Liver (tissue), 9 donors: ENCODE results near the gene FAM171A1. TPM values are rescaled to one million over a fixed set of nuclear protein-coding genes. Genes with fewer than 3 reads are reported as not detected.

Experiments used
- DNase-seq: peaks from one replicate; pipeline ENCODE4 v3.0.0-alpha.2; 2017; ENCODE audit warnings: low spot score
- H3K27ac ChIP-seq, 2 donors: one replicate each; pipeline ENCODE4 v1.7.0; 2013; ENCODE audit warnings: inconsistent platforms in 2 of 2, low read length in 2 of 2, control low read depth in 1 of 2, low read depth in 1 of 2, mild to moderate bottlenecking in 1 of 2
- H3K27me3 ChIP-seq, 4 donors: one replicate each; pipeline versions ENCODE4 v1.6.1 to v1.7.0; 2013; ENCODE audit warnings: low read length in 3 of 4, inconsistent platforms in 1 of 4, mild to moderate bottlenecking in 1 of 4, moderate library complexity in 1 of 4; ENCODE audit not compliant: control insufficient read depth in 4 of 4, insufficient read depth in 4 of 4
- H3K36me3 ChIP-seq, 4 donors: one replicate each; pipeline versions ENCODE4 v1.6.1 to v1.7.0; 2013; ENCODE audit warnings: low read length in 3 of 4, mild to moderate bottlenecking in 3 of 4, low read depth in 1 of 4, moderate library complexity in 1 of 4; ENCODE audit not compliant: control insufficient read depth in 4 of 4, insufficient read depth in 3 of 4
- H3K4me1 ChIP-seq, 4 donors: one replicate each; pipeline versions ENCODE4 v1.6.1 to v1.7.0; 2013; ENCODE audit warnings: low read length in 3 of 4, mild to moderate bottlenecking in 3 of 4, moderate library complexity in 1 of 4; ENCODE audit not compliant: control insufficient read depth in 4 of 4, insufficient read depth in 4 of 4
- H3K4me3 ChIP-seq, 3 donors: one replicate each; pipeline versions ENCODE4 v1.6.1 to v1.7.0; 2013; ENCODE audit warnings: low read length in 3 of 3, control low read depth in 1 of 3, low read depth in 1 of 3, mild to moderate bottlenecking in 1 of 3
- H3K9ac ChIP-seq, 2 donors: one replicate each; pipeline ENCODE4 v1.7.0; 2013; ENCODE audit warnings: low read length in 2 of 2, mild to moderate bottlenecking in 2 of 2, moderate library complexity in 2 of 2, control low read depth in 1 of 2, low read depth in 1 of 2
- H3K9me3 ChIP-seq, 4 donors: one replicate each; pipeline versions ENCODE4 v1.6.1 to v1.7.0; 2013; ENCODE audit warnings: low read length in 3 of 4; ENCODE audit not compliant: control insufficient read depth in 4 of 4
- EGR1 ChIP-seq, 2 donors: IDR thresholded peaks; 2 replicates each; pipeline ENCODE4 v1.6.1; 2016 to 2018; ENCODE audit warnings: antibody characterized with exemption in 2 of 2, low read depth in 2 of 2
- FOXA1 ChIP-seq: IDR thresholded peaks from 2 replicates; pipeline ENCODE4 v1.6.1; 2016; ENCODE audit warnings: antibody characterized with exemption
- FOXA2 ChIP-seq: IDR thresholded peaks from 2 replicates; pipeline ENCODE4 v1.6.1; 2016; ENCODE audit warnings: antibody characterized with exemption
- GABPA ChIP-seq, 2 donors: IDR thresholded peaks in 1 of 2; conservative IDR thresholded peaks in 1 of 2; 2 replicates each; pipeline ENCODE4 v1.6.1; 2016; ENCODE audit warnings: antibody characterized with exemption in 2 of 2, mild to moderate bottlenecking in 1 of 2, moderate library complexity in 1 of 2
- HNF4A ChIP-seq, 2 donors: conservative IDR thresholded peaks; 2 replicates each; pipeline ENCODE4 v1.6.1; 2016; ENCODE audit warnings: antibody characterized with exemption in 2 of 2, mild to moderate bottlenecking in 2 of 2
- HNF4G ChIP-seq: IDR thresholded peaks from 2 replicates; pipeline ENCODE4 v1.6.1; 2016; ENCODE audit warnings: antibody characterized with exemption
- JUND ChIP-seq, 2 donors: IDR thresholded peaks; 2 replicates each; pipeline ENCODE4 v1.6.1; 2016; ENCODE audit warnings: antibody characterized with exemption in 2 of 2
- NR2F2 ChIP-seq: IDR thresholded peaks from 2 replicates; pipeline ENCODE4 v1.6.1; 2016; ENCODE audit warnings: antibody characterized with exemption
- RAD21 ChIP-seq, 2 donors: IDR thresholded peaks; 2 replicates each; pipeline ENCODE4 v1.6.1; 2016; ENCODE audit warnings: antibody characterized with exemption in 2 of 2, mild to moderate bottlenecking in 2 of 2
- RXRA ChIP-seq, 2 donors: IDR thresholded peaks; 2 replicates each; pipeline ENCODE4 v1.6.1; 2017 to 2018; ENCODE audit warnings: antibody characterized with exemption in 2 of 2, mild to moderate bottlenecking in 1 of 2
- SP1 ChIP-seq: IDR thresholded peaks from 2 replicates; pipeline ENCODE4 v1.6.1; 2018; ENCODE audit warnings: antibody characterized with exemption, mild to moderate bottlenecking
- TAF1 ChIP-seq: conservative IDR thresholded peaks from 2 replicates; pipeline ENCODE4 v1.6.1; 2016; ENCODE audit warnings: antibody characterized with exemption, mild to moderate bottlenecking
- YY1 ChIP-seq: IDR thresholded peaks from 2 replicates; pipeline ENCODE4 v1.6.1; 2016; ENCODE audit warnings: antibody characterized with exemption, mild to moderate bottlenecking
- WGBS: extraction: QIAGEN DNeasy Blood & Tissue Kit; methylation state at CpG from one replicate; pipeline ENCODE4 v1.1.7; 2013; 5-methylcytosine and 5-hydroxymethylcytosine counted together
- polyA plus RNA-seq, 2 donors: library from polyadenylated mRNA; stranded (reverse) in 1 of 2; unstranded in 1 of 2; fragments of 200-250 nt in 1 of 2; fragments of >200 nt in 1 of 2; fragmentation: Nextera tagmentation in 1 of 2; extraction: Ambion mirVana in 1 of 2; gene quantifications; one replicate each; pipeline versions ENCODE4 v1.2.1 to v1.2.3, GENCODE V29; 2013 to 2015
- total RNA-seq, 2 donors: library from RNA; depleted of rRNA; stranded (reverse); fragments of >200 nt; gene quantifications; one replicate each; pipeline ENCODE4 v1.2.3, GENCODE V29; 2014
- TF ChIP-seq, protein P1 (sequence below): IDR thresholded peaks from 2 replicates; pipeline ENCODE4 v1.6.1; 2016; ENCODE audit warnings: antibody characterized with exemption
- TF ChIP-seq, protein P2 (sequence below): IDR thresholded peaks from 2 replicates; pipeline ENCODE4 v1.6.1; 2016; ENCODE audit warnings: antibody characterized with exemption
- TF ChIP-seq, protein P3 (sequence below): IDR thresholded peaks from 2 replicates; pipeline ENCODE4 v1.6.1; 2016; ENCODE audit warnings: antibody characterized with exemption
- TF ChIP-seq, protein P4 (sequence below): IDR thresholded peaks from 2 replicates; pipeline ENCODE4 v1.6.1; 2016; ENCODE audit warnings: antibody characterized with exemption, mild to moderate bottlenecking
- TF ChIP-seq, protein P5 (sequence below): fragments of 150-350 bp; IDR thresholded peaks from 2 replicates; pipeline ENCODE4 v1.5.1; 2017; ENCODE audit warnings: improper control_type of control experiment, low read depth, low read length; ENCODE audit not compliant: missing input control
- donor health status: healthy.
- donor health status: healthy.
- donor health status: healthy.
- donor health status: healthy.
- donor health status: healthy.

The FAM171A1 gene
- total and polyA plus RNA-seq, 4 donors = 2.5 to 10.2 (median 7.7) TPM

DNA sequence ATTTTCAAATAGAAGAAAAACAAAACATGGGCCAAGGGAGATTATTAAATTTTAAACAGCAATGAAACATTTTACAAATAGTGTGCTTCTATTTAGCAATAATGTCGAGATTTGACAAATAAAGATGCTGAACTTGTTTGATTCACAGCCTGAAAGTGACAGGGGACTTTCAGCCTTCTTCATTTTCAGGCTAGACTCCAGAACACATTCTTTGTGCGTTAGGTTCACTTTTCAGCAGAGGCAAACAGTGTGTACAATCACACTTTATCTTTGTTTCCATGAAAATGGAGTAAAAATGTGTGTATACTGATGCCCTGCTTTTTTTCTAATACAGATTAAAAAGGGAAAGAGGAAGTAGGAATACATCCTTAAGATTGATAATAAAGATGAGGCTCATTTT, 35.6 kb downstream of the FAM171A1 start (continued):
- peak; percentile 39 to 54 for TF ChIP-seq HNF4A (conservative IDR thresholded peaks at IDR 0.05)

DNA sequence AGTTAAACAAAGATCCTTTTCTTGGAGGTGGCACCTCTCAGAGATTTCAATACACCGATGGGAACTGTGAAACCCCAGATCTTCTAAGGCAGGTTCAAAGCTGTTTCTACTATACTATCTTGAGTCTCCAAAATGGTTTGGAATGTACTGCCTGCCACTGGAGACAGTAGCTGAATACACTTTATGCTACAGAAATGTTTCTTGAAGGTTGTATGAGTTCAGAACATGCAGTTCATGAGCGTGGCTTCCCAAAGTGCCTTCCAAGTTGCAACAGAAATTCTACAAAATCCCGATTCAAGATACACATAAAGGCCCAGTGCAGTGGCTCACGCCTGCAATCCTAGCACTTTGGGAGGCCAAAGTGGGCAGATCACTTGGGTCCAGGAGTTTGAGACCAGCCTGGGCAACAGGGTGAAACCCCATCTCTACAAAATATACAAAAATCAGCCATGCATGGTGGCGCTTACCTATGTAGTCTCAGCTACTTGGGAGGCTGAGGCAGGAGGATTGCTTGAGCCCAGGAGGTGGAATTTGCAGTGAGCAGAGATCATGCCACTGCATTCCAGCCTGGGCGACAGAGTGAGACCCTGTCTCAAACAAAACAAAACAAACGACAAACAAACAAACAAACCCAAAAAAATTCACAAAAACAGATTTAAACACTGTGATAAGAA, 36.3 kb downstream of the FAM171A1 start:
- H3K9me3 ChIP-seq = no peaks in the 10 kb centered on the region

More for the DNA sequence above, 36.3 kb downstream of the FAM171A1 start:
- Histone ChIP-seq H3K36me3 (no peaks in the 10 kb centered on the region), H3K27me3 (no peaks in the 10 kb centered on the region), H3K4me1 (peaks cover 16 to 31% (median 27%) of the 10 kb centered on the region in 4 donors), H3K9ac (no peak overlapping the region), H3K4me3 (peak overlapping the region in 1 of 3 donors; percentile 18), H3K27ac (peak overlapping the region; percentile 42 to 75)
- 38% methylated on average over 7 of the region's 7 CpGs for WGBS
- TF ChIP-seq JUND (IDR thresholded peaks at IDR 0.05) (no peak), NR2F2 (no peak), TAF1 (no peak), FOXA1 (no peak), YY1 (no peak), FOXA2 (no peak), GABPA (IDR thresholded peaks at IDR 0.05 in 1 of 2, conservative IDR thresholded peaks at IDR 0.05 in 1 of 2) (no peak), EGR1 (IDR thresholded peaks at IDR 0.05; ENCODE audit: low read depth in 2 of 2) (no peak), SP1 (no peak), RAD21 (IDR thresholded peaks at IDR 0.05) (no peak), HNF4A (conservative IDR thresholded peaks at IDR 0.05) (no peak), HNF4G (no peak), RXRA (IDR thresholded peaks at IDR 0.05) (no peak)
- TF ChIP-seq, protein P1, sequence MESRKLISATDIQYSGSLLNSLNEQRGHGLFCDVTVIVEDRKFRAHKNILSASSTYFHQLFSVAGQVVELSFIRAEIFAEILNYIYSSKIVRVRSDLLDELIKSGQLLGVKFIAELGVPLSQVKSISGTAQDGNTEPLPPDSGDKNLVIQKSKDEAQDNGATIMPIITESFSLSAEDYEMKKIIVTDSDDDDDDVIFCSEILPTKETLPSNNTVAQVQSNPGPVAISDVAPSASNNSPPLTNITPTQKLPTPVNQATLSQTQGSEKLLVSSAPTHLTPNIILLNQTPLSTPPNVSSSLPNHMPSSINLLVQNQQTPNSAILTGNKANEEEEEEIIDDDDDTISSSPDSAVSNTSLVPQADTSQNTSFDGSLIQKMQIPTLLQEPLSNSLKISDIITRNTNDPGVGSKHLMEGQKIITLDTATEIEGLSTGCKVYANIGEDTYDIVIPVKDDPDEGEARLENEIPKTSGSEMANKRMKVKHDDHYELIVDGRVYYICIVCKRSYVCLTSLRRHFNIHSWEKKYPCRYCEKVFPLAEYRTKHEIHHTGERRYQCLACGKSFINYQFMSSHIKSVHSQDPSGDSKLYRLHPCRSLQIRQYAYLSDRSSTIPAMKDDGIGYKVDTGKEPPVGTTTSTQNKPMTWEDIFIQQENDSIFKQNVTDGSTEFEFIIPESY = no peak
- TF ChIP-seq, protein P2, sequence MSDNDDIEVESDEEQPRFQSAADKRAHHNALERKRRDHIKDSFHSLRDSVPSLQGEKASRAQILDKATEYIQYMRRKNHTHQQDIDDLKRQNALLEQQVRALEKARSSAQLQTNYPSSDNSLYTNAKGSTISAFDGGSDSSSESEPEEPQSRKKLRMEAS = no peak
- TF ChIP-seq, protein P3, sequence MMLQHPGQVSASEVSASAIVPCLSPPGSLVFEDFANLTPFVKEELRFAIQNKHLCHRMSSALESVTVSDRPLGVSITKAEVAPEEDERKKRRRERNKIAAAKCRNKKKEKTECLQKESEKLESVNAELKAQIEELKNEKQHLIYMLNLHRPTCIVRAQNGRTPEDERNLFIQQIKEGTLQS = no peak
- TF ChIP-seq, protein P4, sequence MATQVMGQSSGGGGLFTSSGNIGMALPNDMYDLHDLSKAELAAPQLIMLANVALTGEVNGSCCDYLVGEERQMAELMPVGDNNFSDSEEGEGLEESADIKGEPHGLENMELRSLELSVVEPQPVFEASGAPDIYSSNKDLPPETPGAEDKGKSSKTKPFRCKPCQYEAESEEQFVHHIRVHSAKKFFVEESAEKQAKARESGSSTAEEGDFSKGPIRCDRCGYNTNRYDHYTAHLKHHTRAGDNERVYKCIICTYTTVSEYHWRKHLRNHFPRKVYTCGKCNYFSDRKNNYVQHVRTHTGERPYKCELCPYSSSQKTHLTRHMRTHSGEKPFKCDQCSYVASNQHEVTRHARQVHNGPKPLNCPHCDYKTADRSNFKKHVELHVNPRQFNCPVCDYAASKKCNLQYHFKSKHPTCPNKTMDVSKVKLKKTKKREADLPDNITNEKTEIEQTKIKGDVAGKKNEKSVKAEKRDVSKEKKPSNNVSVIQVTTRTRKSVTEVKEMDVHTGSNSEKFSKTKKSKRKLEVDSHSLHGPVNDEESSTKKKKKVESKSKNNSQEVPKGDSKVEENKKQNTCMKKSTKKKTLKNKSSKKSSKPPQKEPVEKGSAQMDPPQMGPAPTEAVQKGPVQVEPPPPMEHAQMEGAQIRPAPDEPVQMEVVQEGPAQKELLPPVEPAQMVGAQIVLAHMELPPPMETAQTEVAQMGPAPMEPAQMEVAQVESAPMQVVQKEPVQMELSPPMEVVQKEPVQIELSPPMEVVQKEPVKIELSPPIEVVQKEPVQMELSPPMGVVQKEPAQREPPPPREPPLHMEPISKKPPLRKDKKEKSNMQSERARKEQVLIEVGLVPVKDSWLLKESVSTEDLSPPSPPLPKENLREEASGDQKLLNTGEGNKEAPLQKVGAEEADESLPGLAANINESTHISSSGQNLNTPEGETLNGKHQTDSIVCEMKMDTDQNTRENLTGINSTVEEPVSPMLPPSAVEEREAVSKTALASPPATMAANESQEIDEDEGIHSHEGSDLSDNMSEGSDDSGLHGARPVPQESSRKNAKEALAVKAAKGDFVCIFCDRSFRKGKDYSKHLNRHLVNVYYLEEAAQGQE = no peak
- TF ChIP-seq, protein P5, sequence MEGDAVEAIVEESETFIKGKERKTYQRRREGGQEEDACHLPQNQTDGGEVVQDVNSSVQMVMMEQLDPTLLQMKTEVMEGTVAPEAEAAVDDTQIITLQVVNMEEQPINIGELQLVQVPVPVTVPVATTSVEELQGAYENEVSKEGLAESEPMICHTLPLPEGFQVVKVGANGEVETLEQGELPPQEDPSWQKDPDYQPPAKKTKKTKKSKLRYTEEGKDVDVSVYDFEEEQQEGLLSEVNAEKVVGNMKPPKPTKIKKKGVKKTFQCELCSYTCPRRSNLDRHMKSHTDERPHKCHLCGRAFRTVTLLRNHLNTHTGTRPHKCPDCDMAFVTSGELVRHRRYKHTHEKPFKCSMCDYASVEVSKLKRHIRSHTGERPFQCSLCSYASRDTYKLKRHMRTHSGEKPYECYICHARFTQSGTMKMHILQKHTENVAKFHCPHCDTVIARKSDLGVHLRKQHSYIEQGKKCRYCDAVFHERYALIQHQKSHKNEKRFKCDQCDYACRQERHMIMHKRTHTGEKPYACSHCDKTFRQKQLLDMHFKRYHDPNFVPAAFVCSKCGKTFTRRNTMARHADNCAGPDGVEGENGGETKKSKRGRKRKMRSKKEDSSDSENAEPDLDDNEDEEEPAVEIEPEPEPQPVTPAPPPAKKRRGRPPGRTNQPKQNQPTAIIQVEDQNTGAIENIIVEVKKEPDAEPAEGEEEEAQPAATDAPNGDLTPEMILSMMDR = no peak
- no peak for DNase-seq
